GM12878 (cell line): Measurements from ENCODE around the gene ERVH48-1. TPM values are rescaled to one million over a fixed set of nuclear protein-coding genes. Genes with fewer than 3 reads are reported as not detected.
"Not testable (repeated sequence)": the region's sequence is repeated elsewhere in the genome, so short reads cannot be mapped to it uniquely, and the experiment has no call there.

ENCODE experiments used
- ATAC-seq: fragments of 200-7000 bp; cut with Tn5 transposase; 3 replicates; pipeline ENCODE4 v1.9.1; 2020; ENCODE audit warnings: mild to moderate bottlenecking, moderate library complexity
- BruUV-seq: library from RNA; stranded (reverse); fragments of 400-500 nt; replicated peaks from 2 replicates; lab custom pipeline; 2021; lab: Mats Ljungman, UMichigan
- CTCF ChIA-PET: fragments of 300-600 bp; sonication (Branson Sonifier 250); formaldehyde crosslinking; extraction: SDS; loops from one replicate; lab custom pipeline; 2021; ENCODE audit warnings: inconsistent platforms; lab: Yijun Ruan, JAX
- POLR2A ChIA-PET: fragments of 350-600 bp; formaldehyde crosslinking; extraction: SDS; loops from one replicate; lab custom pipeline; 2021; ENCODE audit warnings: inconsistent platforms; lab: Charles Lee
- RAD21 ChIA-PET: fragments of 300-600 bp; sonication (Branson Sonifier 250); formaldehyde crosslinking; loops from one replicate; lab custom pipeline; 2023; ENCODE audit warnings: antibody characterized with exemption; ENCODE audit not compliant: unreplicated experiment; lab: Charles Lee
- SMC1A ChIA-PET: fragments of 300-600 bp; sonication (Branson Sonifier 250); formaldehyde crosslinking; loops from one replicate; lab custom pipeline; 2023; ENCODE audit not compliant: unreplicated experiment, uncharacterized antibody; lab: Charles Lee
- DNase-seq: peaks from one replicate; pipeline ENCODE4 v3.0.0-alpha.2; 2011; ENCODE audit warnings: low read depth, low spot score
- FAIRE-seq: peaks from 3 replicates; lab custom pipeline; 2011; peaks lifted over from hg19 to GRCh38; lab: Jason Lieb, UNC
- H2AFZ ChIP-seq: 2 replicates; pipeline ENCODE4 v1.6.0; 2011; ENCODE audit warnings: low read depth, low read length, control low read depth; ENCODE audit not compliant: control insufficient read depth
- H3K27ac ChIP-seq: 2 replicates; pipeline ENCODE4 v1.5.1; 2011; ENCODE audit warnings: control low read depth; ENCODE audit not compliant: control insufficient read depth, insufficient read depth
- H3K27me3 ChIP-seq, 2 experiments: replicated peaks in 1 of 2; 2 replicates each; pipeline versions ENCODE4 v1.6.0 to v1.6.1; 2011; ENCODE audit warnings: low read length in 1 of 2; ENCODE audit not compliant: control insufficient read depth in 2 of 2, insufficient read depth in 2 of 2
- H3K36me3 ChIP-seq, 2 experiments: 2 replicates each; pipeline ENCODE4 v1.5.1; 2011; ENCODE audit warnings: low read length in 1 of 2; ENCODE audit not compliant: control insufficient read depth in 2 of 2, insufficient read depth in 2 of 2
- H3K4me1 ChIP-seq: 2 replicates; pipeline ENCODE4 v1.6.1; 2011; ENCODE audit warnings: mild to moderate bottlenecking, low read length, moderate library complexity, mixed read lengths; ENCODE audit not compliant: control insufficient read depth, insufficient read depth
- H3K4me2 ChIP-seq: 2 replicates; pipeline ENCODE4 v1.6.0; 2011; ENCODE audit warnings: control low read depth; ENCODE audit not compliant: control insufficient read depth, insufficient read depth
- H3K4me3 ChIP-seq: fragments of 200-600 bp; sonication (generic); 2 replicates; pipeline ENCODE4 v1.5.1; 2016
- H3K79me2 ChIP-seq: 2 replicates; pipeline ENCODE4 v1.6.0; 2011; ENCODE audit warnings: low read length; ENCODE audit not compliant: control insufficient read depth, insufficient read depth
- H3K9ac ChIP-seq: 2 replicates; pipeline ENCODE4 v1.8.0; 2011; ENCODE audit warnings: low read length, control low read depth, mixed read lengths; ENCODE audit not compliant: control insufficient read depth, insufficient read depth
- H3K9me3 ChIP-seq: replicated peaks from 3 replicates; pipeline ENCODE4 v1.5.1; 2011; ENCODE audit warnings: mild to moderate bottlenecking, low read length; ENCODE audit not compliant: control insufficient read depth, insufficient read depth
- H4K20me1 ChIP-seq: 2 replicates; pipeline ENCODE4 v1.6.0; 2011; ENCODE audit not compliant: control insufficient read depth, insufficient read depth
- WGBS: methylation state at CpG from one replicate; pipeline ENCODE4 v1.1.6; 2016; ENCODE audit warnings: low lambda C conversion rate; ENCODE audit not compliant: insufficient replicate concordance, insufficient coverage; ENCODE audit errors: missing lambda C conversion rate; 5-methylcytosine and 5-hydroxymethylcytosine counted together
- in situ Hi-C: fragments of 300-500 bp; cut with MboI; formaldehyde crosslinking; loops from 9 replicates; pipeline ENCODE4 v1.14.3; 2018; ENCODE audit warnings: mixed read lengths
- intact Hi-C: fragments of 100-400 bp; cut with micrococcal nuclease; formaldehyde crosslinking; loops from one replicate; pipeline ENCODE4 v1.14.2; 2022; ENCODE audit not compliant: unreplicated experiment
- polyA plus RNA-seq, 11 experiments: library from polyadenylated mRNA; depleted of rRNA in 4 of 11; unstranded in 6 of 11; stranded (reverse) in 5 of 11; fragments of >200 nt; fragmentation: Nextera tagmentation in 4 of 11; fragmentation: Illumina TruSeq in 1 of 11; extraction: Ambion mirVana in 4 of 11; extraction: Trizol in 1 of 11; gene quantifications; 1 replicate in 1 of 11; 2 replicates in 10 of 11; pipeline versions ENCODE4 v1.2.1 to v1.2.3, GENCODE V29; 2011 to 2016; ENCODE audit warnings: inconsistent platforms in 2 of 11, missing spikeins in 2 of 11, low read depth in 1 of 11
- total RNA-seq, 4 experiments: library from RNA; depleted of rRNA in 3 of 4; stranded (reverse); fragments of >200 nt in 3 of 4; fragmentation: Illumina TruSeq in 1 of 4; extraction: Trizol in 1 of 4; gene quantifications; 2 replicates each; pipeline versions ENCODE4 v1.2.1 to v1.2.3, GENCODE V29; 2013 to 2021
- TF ChIP-seq, protein P1 (sequence below): fragments of 450-650 bp; IDR thresholded peaks from 2 replicates; pipeline ENCODE4 v1.6.1; 2017; ENCODE audit warnings: borderline replicate concordance

ERVH48-1 gene
- total and polyA plus RNA-seq, 10 of the 15 experiments (the other 5 are each of a cell fraction or from before 2014, with no cell fraction given), result 0.03 to 0.30 (median 0.13) TPM; not detected in 7

DNA sequence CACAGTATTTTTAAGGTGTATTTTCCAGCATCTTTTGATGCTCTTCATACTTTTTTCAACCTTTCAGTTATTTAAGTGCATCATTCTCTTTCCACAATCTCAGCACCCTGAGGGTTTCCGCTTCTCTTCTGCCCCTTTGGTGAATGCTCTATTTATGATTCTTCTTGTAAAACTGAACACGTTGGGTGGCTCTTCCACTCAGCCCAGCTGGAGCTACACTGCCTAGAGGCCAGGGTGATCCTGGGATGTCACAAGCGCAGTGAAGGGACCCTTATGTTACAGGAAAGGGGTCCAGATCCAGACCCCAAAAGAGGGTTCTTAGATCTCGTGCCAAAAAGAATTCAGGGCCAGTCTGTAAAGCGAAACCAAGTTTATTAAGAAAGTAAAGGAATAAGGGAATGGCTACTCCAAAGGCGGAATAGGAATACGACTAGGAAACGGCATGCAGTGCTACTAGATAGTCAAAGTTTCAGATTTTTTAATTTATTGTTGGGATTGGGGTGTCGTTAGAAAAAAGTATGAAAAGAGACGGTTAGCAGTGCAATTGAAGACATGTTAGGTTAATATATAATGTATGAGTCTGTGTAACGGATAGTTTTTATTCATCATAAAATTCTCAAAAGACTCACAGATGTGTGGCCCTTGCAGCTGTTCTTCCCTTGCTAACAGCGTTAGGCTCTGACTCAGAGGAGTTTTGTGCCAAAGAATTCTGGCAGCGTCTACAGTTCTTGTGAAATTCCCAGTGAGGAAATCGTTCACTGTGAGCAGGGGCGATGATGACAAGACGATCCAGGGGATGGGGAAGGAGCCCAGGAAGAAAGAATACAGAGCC lies 14.4 kb upstream of the ERVH48-1 start (continued):
- TF ChIP-seq, protein P1, sequence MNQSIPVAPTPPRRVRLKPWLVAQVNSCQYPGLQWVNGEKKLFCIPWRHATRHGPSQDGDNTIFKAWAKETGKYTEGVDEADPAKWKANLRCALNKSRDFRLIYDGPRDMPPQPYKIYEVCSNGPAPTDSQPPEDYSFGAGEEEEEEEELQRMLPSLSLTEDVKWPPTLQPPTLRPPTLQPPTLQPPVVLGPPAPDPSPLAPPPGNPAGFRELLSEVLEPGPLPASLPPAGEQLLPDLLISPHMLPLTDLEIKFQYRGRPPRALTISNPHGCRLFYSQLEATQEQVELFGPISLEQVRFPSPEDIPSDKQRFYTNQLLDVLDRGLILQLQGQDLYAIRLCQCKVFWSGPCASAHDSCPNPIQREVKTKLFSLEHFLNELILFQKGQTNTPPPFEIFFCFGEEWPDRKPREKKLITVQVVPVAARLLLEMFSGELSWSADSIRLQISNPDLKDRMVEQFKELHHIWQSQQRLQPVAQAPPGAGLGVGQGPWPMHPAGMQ, result no peak

DNA sequence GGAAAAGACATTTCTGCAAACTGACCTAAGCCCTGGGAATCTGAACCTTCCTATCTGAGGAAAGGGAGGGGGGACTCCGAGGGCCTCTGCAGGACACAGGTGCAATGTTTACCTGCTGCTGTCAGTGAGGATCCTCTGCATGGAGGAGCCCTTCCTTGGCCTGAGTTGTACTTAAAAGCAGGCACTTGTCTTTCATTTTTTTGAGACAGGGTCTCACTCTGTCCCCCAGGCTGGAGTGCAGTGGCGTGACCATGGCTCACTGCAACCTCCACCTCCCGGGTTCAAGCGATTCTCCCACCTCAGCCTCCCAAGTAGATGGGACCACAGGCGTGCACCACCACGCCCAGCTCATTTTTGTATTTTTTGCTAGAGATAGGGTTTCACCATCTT lies 13.2 kb upstream of the ERVH48-1 start:
- in situ Hi-C loops, result loop anchor here (10.0 kb wide), 1 partner anchor 716 kb away; the partner anchor contains the start of genes HSF2BP and RRP1B
- H3K9ac ChIP-seq, H3K9me3 ChIP-seq, ATAC-seq, FAIRE-seq, POLR2A ChIA-PET, H2AFZ ChIP-seq, H4K20me1 ChIP-seq, H3K4me2 ChIP-seq, BruUV-seq, H3K27ac ChIP-seq, H3K27me3 ChIP-seq, H3K79me2 ChIP-seq, H3K36me3 ChIP-seq, intact Hi-C loops, H3K4me3 ChIP-seq, RAD21 ChIA-PET, DNase-seq, SMC1A ChIA-PET: not testable (repeated sequence)
- CTCF ChIA-PET, result interaction anchor here (1.0 kb wide), 1 partner anchor 22 kb away, joined by 4 read pairs; no protein-coding TSS in a partner anchor
- H3K4me1 ChIP-seq, result peaks cover 11% of the 10 kb centered on the region
- 75% methylated on average over 6 of the region's 6 CpGs for WGBS
